ENCODE data around the gene ABHD10.

Gene ABHD10

DNA sequence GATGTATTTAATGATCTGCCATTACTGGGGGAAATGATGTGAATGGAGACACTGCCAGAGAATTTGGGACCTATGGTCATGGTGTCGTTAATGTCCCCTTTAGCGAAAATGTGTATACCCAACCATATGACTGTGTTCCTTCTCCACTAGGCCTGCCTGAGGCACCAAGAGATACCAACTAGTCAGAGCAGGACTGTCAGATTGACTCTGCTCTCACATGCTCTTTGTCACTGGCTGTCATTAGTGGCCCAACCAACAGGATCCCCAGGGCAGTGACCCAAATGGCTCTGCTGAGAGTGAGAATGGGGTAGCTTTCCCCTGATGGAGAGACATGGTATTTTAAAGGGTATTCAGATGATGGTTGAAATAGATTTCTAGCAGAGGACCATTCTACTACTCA lies 22.7 kb downstream of the ABHD10 start:
- DNase-seq (ENCODE audit: low read depth) = no peak

DNA sequence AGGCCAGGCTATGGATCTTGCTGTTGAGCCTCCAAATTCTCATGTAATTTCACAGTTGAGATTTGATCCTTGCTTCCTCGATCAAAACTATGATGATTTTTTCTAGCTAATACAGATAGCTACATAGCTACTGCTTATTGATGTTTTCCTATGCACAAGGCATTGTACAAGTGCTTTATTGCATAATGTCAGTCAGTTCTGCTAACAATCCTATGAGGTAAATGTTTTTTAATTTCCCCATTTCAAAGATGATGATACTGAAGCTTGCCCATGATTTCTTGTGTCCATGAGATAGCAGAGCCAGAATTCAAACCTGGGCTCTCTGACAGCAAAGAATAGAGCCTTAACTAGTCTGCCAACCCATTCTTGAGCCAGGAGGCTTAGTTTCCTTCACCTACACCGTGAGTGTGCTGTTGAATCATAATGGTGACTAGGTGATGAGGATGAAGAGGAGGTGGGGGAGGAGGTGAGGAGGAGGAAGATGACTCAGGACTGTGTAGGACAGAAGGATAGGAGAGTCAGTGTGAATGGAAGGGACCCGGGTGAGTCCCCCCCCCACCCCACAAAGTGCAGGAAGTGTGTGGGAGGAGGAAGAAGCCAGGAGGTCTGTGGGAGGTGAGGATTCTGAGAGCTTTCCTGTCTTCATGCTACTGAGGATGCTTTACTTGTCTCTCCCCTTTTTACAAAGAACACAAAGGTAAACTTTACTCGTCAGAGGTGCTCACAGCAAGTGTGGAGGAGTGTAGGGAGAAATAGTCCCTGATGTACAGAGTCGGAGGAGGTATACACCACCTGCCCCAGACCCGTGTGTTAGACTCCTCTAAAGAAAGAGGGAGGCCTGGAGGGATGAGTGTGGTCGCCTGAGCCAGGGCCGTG lies 23.5 kb downstream of the ABHD10 start:
- peak; percentile 57 for DNase-seq (ENCODE audit: low read depth)

DNA sequence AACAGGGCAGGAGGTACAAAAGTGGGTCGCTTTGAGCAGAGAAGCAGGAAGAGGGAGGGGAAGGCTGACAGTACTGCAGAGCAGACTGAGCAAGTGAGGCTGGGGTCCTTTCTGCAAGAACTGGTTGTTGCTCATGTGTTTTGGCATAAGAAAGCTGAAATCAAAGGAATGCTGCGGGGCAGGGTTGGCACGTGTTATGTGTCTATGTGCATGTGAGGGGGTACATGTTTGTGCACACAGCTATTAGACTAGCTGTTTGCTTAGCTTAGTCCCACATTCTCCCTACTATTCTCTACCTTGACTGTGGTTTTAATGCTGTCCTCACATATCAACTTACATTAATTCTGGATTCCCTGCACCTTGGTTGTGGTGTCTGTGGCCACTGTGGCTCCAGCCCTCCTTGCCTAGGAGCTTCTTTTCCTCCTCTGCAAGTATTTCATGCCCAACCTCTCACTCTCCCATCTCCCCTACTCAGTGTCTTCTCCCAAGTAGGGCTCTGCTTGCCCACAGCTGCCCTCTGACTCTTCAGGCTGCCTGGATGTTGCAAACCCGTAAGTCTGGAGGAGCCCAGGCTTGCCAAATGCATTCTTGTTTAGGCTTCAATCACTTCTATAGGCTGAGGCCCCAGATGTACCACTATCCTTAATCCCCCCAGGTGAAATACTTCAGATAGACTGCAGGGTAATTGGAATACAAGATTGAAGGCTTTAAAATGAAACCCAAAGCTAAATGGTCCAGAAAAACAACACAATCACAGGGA lies 24.7 kb downstream of the ABHD10 start:
- no peak for DNase-seq (ENCODE audit: low read depth)

DNA sequence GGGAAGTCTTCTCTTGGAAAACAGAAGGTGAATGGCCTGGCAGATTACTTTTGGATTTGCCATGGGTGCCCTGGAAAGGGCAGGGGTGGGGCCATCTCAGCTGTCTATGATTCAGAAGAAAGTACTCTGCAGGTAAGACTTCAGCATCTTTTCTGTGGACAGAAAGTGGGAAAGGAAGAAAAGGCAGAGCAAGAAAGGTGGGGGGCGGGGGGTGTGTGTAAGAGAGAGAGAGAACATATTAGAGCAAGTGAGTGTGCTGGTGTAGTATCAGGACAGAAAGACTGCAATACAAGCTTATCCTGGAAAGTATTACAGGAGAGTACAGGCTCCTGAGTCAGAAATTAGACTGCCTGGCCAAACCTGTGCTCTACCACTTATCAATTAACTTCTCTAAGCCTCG lies 25.4 kb downstream of the ABHD10 start:
- DNase-seq (ENCODE audit: low read depth) = no peak

DNA sequence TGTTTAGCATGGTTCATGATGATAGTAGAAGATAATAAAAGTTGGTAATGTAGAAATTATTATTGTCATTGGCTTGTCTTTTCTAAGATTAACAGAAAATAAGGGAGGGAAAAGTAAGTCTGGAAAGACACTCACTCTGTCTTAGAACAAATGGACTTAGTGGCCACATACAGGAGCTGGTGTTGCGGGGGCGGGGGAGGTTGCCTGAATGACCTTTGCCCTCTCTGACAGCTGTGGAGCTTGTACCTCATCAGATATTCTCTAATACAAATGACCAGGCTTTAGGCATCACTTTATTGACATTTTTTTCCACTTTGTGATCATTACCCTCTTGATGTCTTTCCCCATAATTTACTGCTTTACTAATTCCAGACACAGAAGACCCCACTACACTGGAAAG lies 25.8 kb downstream of the ABHD10 start:
- no peak for DNase-seq (ENCODE audit: low read depth)

DNA sequence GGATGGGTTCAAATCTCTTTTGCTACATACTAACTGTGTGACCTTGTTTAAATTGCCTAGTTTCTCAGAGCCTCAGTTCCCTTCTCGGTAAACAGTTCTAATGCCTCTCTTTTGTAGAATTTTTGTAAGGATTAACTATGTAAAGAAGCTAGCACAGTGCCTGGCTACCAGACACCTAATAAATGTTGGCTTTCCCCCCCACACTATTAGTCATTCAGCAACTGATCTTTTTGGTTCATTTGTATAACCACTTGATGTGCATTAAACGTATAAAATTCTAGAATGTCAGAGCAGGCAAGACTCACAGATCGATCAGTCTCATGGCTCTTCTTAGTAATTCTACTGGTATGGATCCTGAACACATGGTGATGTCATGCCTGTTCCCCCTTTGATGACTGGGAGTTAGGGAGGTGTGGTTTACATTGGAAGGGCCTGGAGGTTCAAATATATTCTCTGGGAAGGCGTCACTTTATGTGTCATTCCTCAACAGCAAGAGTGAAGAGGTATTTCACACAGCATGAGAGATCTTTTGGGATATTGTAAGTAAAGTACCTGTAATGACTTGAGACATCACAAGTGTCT lies 26.4 kb downstream of the ABHD10 start:
- no peak for DNase-seq (ENCODE audit: low read depth)

DNA sequence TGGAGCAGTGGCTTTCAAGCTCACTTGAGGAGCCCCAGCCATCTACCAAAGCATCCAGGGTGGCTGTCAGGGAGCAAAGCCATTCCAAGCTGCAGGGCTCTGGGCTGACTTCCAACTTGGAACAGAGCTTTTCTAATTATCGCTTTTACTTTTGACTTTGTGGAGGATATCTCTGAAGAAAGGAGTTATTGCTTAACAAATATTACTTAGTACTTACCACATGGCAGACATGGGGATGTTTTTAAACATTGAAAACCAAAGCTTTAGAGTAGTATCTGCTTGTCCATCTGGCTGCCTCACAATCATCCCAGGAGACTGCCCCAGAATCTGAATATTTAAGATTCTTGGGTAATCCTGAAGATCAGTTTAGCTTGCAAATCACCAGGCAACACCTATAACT lies 28.8 kb downstream of the ABHD10 start:
- DNase-seq (ENCODE audit: low read depth) = no peak

DNA sequence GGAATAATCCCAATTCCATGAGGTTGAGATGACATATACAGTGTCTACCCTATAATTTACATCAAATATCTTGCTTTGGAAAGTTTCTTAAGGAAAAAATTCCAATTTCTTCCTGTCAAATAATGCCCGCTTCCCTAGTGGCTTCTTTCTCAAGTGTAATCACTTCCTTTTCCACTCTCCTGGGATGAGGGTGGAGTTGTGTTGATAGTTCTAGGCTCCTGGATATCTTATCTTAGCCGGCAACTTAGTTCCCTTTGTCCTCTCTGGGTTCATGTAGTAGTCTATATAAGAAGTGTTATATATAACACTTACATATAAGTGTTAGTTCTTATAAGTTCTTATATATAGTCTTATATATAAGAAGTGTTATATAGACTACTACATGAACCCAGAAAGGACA lies 30.8 kb downstream of the ABHD10 start:
- no peak for DNase-seq (ENCODE audit: low read depth)

DNA sequence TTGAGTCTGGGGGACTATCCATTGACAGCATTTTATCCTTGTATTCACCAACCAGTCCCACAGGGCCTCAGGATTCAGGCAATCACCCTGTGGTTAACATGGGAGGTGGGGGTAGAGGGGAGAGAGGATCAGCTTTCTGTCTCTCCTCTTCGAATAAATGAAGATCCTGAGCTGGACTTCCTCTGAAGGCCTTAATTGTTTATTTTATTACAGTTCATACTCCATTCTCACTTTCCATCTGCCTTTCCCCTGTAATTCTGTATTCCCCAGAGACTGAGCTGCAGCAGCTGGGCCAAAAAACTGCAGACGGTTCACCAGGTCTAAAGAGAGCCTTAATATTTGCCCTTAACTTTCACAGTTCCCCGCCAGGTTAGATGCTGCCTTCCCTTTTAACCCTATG lies 31.8 kb downstream of the ABHD10 start:
- DNase-seq (ENCODE audit: low read depth) = no peak

DNA sequence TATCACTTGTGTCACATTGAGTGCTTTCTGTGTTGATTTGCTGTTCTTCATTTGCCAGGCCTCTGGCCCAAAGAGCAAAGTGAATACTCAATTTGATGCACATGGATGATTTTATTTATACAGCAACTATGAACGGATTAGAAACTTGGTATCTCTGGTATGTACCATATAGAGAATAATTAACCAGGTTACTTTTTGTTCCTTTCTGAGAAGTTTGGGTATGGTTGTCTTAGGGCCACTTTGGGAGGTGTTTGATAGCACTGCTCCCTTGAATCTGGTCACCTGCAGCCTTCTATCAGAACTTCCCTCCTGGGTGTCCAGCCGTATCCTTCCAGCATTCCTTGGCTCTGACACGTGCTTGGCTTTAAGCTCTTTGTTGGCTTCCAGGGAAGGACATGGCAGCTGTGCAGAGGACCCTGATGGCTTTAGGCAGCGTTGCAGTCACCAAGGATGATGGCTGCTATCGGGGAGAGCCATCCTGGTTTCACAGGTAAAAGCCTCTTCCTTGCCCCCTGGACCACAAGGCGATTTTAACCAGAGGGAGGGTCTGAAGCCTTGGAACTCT lies 32.6 kb downstream of the ABHD10 start:
- DNase-seq (ENCODE audit: low read depth) = no peak

DNA sequence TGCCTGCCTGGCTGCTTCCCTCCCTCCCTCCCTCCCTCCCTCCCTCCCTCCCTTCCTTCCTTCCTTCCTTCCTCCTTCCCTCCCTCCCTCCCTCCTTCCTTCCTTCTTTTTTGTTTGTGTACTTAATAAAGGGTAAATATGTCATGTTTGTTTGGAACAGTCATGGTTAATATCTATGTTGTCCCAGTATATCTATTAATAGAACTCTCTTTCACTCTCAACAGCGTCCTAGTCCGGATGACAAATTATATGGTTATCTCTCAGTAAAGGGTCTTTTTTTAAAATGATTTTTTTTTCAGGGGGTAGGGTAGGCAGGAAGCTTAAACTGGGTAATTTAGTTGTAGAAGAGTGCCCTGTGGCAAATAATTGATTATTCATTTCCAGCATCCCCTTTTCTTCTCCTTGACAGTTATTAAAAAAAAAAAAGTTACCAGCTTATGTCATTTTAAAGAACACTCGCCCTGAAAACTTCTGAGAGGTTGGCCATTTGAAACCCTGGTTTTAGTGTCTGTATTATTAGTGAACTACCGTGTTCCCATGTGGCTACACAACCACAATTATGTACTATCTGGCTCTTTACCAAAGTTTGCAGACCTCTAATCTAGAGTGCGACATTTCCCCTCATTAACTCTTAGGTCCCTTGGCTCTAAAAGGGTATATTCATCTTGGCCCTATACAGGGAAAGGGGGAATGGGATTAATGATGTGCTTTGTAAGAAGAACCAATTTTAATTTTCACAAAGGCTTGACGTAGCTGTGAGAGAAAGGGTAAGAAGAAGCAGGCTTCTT lies 33.6 kb downstream of the ABHD10 start:
- no peak for DNase-seq (ENCODE audit: low read depth)

DNA sequence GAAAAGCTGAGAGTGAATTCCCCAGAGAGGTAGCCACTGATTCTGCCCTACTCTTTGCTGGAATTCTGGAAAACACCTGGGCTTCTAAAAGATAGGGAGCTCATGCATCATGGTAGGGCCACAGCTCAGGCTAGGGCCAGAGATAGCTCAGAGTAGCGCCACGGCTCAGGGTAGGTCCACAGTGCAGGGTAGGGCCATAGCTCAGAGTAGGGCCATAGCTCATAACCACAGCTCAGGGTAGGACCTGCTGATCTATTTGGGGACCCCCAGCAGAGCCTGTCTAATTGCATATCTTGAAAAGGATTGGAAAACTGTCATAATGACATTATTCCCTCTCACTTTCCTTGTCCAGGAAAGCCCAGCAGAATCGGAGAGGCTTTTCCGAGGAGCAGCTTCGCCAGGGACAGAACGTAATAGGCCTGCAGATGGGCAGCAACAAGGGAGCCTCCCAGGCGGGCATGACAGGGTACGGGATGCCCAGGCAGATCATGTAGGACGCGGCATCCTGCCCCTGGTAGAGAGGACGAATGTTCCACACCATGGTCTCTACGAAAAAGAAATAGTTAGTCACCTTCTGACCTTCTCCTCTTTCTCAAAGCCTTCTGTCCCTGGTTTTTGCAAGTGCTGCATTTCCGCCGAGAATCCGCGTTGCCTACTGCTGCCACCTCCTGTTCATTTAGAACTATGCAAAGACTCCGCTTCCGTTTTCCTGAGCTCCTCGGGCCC lies 34.4 kb downstream of the ABHD10 start:
- peak; percentile 25 for DNase-seq (ENCODE audit: low read depth)

DNA sequence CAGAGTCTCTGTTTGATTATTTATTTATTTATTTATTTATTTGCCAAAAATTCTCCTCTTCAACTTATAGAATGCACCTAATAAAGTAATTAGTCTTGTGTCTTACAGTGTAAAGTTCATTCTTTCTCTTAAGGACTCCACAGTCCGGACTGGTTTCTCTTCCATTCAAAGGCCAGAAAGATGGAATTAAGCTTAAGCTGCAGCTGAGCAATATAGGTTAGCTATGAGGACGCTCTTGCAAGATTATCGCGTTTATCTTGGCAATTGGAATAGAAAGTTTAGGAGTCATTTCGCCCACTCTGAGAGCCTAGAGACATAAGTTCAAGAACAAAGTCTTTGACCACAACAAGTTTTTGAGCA lies 34.9 kb downstream of the ABHD10 start:
- no peak for DNase-seq (ENCODE audit: low read depth)

DNA sequence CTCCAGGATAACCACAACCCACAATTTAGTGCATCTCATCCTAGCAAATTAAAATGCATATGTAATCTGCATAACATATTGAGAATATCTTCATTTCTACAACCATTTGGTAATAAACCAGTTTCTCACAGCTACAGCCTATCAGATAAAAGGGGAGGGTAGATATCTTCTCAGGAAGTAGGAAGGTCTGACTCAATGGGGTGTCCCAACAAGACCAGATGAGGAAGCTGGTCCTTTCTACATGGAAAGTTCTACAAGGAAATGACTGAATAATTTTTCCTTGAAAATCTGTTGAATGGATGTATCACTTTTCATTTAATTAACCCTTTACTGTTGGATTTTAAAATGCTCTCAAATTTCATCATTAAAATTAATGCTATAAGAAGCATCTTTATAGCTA lies 38.3 kb downstream of the ABHD10 start:
- DNase-seq (ENCODE audit: low read depth) = no peak

DNA sequence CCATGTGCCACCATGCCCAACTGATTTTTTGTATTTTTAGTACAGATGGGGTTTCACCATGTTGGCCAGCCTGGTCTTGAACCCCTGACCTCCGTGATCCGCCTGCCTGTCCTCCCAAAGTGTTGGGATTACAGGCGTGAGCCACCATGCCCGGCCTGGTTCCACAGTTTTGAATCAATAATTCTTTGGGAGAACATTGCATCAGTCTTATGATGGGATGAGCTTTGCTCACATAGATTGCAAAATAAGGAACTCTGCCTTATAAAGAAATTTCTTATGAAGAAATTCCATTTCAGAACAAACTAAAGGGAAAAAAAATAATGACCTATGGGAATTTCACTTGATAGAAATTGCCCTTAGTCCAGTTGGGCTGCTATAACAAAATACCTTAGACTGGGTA lies 39.9 kb downstream of the ABHD10 start:
- no peak for DNase-seq (ENCODE audit: low read depth)

DNA sequence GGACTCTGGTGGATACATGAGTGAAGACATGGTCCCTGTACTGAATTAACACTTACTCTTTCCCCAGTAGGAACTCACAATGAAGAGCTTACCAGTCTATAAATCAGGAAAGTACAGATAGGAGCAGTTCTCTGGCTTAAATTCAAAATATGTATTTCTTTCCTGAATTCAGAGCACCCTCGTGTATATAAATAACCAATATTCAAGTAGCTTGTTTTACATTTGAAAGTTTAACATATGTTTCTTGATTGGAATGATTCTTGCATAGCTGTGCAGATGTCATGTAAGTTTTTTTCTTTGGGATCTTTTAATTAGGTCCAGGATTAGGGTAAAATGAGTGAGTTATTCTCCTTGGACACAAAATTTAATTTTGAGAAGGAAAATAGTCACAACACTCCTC lies 40.9 kb downstream of the ABHD10 start:
- no peak for DNase-seq (ENCODE audit: low read depth)

DNA sequence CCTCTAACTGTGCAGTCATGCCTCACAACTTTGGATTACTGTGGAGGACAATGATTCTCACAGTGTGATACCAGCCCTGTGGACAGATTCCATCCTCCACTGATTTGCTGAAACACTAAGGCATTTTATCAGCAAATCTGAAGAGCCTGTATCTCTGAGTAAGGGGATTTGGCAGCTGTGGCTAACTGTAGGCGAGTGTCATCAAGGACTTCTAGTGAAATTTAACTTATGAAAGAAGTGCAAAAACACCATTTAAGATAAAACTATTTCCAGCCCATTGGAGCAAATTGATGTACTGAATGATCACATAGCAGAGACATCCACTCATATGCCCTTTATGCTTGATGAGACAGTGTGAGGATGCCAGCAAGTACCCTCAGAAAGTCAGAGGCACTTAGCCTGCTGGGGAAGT lies 41.9 kb downstream of the ABHD10 start:
- DNase-seq (ENCODE audit: low read depth) = no peak

DNA sequence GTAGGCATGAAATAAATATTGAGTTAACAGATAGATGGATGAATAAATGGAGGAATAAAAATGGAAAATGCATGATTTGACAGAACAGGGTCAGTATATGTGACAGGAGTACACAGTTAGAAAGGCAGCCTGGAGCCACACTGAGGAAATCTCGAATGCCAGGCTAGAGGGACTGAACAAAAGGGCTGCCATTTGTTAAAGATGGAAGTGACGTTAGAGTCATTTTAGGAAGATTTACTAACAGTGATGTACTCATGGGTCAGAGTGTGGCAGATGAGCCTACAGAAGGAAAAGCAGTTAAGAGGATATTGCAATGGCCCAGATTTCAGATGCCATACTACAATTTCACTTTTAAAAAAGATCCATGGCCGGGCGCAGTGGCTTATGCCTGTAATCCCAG lies 48.3 kb downstream of the ABHD10 start:
- DNase-seq (ENCODE audit: low read depth) = no peak

DNA sequence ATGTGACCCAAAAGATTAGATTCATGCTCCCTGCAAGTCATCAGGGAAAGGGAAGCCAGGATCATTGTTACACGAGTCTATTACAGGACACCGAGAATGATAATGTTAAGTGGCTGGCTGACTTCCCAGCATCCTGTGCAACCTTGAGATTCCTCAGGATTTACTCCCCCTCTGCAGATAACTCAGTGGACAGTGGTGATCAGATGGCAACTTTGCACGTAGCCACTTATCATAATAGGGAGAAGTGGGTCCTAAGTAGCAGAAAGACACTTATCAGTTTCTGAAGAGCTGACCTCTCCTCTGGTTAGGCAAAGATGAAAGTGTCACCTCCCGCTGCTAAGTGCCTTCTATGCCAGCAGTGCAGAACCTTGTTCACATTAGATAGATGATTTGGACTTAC lies 49.0 kb downstream of the ABHD10 start:
- DNase-seq (ENCODE audit: low read depth) = no peak

DNA sequence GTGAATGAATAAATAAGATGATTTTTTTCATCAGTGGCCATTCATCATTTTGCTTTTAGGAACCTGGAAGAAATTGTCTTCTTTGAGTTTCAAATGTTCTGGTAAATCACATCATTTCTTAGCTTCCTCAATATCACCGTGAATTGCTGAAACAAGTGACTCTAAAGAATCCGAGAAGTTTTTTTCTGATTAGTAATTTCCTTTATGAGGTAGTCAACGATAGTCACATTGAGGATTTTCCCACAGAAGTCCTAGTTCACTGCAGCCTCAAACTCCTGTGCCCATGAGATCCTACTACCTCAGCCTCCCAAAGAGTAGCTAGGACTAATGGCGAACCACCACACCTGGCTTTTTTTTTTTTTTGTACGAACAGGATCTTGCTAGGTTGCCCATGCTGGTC lies 52.1 kb downstream of the ABHD10 start:
- no peak for DNase-seq (ENCODE audit: low read depth)

DNA sequence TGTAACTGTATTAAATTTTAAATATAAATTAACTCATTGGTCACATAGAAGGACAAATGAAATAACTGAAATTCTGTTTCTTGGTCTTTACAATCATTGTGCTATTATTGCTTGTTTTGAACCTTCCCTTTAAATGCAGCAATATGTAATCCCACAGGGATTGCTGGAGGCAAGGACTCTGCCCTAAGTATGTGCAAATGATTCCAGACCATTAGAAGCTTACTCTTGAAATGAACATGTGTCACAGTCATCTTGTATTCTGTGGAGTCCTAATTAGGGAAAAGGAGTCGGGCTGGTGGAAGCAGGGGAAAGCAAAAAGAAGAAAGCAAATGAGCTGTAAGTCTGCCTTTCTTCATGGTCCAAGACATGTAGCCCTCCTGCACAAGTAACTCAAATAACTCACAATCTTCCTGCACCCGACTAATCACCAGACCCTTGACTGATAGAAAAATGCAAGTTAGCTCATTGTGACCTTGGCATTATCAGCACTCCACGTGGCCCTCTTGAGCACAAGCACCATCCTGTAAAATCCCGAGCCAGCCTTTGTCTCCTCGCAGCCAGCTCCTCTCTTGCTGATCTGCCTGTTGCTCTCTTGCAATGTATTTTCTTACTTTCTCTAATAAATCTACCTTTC lies 53.4 kb downstream of the ABHD10 start:
- DNase-seq (ENCODE audit: low read depth) = no peak
